ENCODE data around the gene CYP4F8.

- TF ChIP-seq CTCF (conservative IDR thresholded peaks at IDR 0.05; ENCODE audit: low read length) (no peak), EZH2phosphoT487 (IDR thresholded peaks at IDR 0.05; ENCODE audit: borderline replicate concordance, low read depth, low read length) (no peak)
Measured at GRCh38 chr19:15616627-15617270, 1.7 kb downstream of the CYP4F8 start.
